GM12801 (cell line): ENCODE measurements around the gene CORO1C.

Source experiments
- TF ChIP-seq, protein P1 (sequence below): IDR thresholded peaks from one replicate; pipeline ENCODE4 v1.5.1; 2011; ENCODE audit warnings: control low read depth; ENCODE audit not compliant: insufficient read length; ENCODE audit errors: extremely low read depth

Gene CORO1C

GRCh38 chr12:108663324-108664015 lies 67.8 kb downstream of the CORO1C start:
- TF ChIP-seq, protein P1, sequence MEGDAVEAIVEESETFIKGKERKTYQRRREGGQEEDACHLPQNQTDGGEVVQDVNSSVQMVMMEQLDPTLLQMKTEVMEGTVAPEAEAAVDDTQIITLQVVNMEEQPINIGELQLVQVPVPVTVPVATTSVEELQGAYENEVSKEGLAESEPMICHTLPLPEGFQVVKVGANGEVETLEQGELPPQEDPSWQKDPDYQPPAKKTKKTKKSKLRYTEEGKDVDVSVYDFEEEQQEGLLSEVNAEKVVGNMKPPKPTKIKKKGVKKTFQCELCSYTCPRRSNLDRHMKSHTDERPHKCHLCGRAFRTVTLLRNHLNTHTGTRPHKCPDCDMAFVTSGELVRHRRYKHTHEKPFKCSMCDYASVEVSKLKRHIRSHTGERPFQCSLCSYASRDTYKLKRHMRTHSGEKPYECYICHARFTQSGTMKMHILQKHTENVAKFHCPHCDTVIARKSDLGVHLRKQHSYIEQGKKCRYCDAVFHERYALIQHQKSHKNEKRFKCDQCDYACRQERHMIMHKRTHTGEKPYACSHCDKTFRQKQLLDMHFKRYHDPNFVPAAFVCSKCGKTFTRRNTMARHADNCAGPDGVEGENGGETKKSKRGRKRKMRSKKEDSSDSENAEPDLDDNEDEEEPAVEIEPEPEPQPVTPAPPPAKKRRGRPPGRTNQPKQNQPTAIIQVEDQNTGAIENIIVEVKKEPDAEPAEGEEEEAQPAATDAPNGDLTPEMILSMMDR: no peak

- TF ChIP-seq, protein P1: no peak
Observed at GRCh38 chr12:108657130-108657745, 74.1 kb downstream of the CORO1C start.

DNA sequence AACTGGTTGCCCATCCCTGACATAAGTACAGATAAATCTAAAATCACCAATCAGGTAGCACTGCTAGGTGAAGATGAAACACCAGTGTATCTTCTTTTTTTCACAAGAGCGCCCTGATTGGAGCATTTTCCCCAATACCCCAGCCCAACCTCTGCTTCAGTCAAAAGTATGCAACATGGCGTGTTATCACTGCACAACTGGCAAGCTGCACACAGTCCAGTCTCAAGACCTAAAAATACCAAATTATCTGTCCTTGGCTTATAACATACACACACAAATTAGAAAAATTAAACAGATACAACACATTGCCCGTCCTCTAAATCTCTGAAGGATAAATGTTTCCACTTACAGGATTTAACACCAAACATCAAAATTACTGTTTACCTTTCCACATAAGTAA lies 77.4 kb downstream of the CORO1C start:
- TF ChIP-seq, protein P1: no peak

- TF ChIP-seq, protein P1: no peak
Observed at GRCh38 chr12:108653082-108653516, 78.2 kb downstream of the CORO1C start.

- TF ChIP-seq, protein P1: no peak
Observed at GRCh38 chr12:108650083-108650482, 81.2 kb downstream of the CORO1C start.

DNA sequence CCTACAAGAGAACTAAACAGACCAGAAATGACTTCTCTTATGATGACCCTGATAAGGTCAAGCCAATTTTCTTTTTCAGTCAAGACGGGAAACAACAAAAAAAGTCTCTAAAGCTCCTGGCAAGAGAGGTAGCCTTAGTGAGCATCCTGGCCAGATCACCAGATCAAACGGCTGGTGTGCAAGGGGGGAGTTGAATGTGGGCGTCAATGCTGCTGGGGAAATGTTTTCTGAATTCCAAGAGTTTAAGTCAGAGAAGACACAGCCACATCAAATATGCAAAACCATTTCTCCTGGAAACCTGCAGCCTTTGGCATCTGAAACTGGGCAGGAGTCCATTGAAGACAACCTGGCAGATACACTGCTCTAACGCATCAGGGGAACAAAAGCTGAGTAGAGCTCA lies 81.6 kb downstream of the CORO1C start:
- TF ChIP-seq, protein P1: no peak

GRCh38 chr12:108649126-108649525 lies 82.2 kb downstream of the CORO1C start:
- TF ChIP-seq, protein P1: no peak
